Measurements from ENCODE around the gene ULK4.

ULK4 gene

DNA sequence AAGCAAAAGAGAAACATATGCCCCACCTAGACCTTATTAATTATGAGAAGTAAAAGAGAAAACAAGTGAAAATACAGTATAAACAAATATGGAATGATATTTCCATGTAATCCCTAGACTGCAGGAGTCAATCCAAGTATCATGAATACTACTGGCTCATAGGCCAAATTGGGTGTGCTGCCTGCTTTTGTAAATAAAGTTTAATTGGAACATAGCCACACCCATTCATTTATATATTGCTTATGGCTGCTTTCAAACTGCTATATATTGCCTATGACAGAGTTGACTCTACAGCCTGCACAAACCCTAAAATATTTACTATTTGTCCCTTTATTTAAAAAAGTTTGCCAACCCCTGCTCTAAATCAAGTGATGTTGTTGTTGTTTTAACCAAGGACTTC lies 5.3 kb downstream of the ULK4 start:
- no peaks in the 10 kb centered on the region for H3K9me3 ChIP-seq (ENCODE audit: control insufficient read depth, low read depth, low read length)
- H3K4me3 ChIP-seq (ENCODE audit: low read length), result no peak overlapping the region
- H3K27me3 ChIP-seq (ENCODE audit: control insufficient read depth, insufficient read depth, low read length), result no peaks in the 10 kb centered on the region

DNA sequence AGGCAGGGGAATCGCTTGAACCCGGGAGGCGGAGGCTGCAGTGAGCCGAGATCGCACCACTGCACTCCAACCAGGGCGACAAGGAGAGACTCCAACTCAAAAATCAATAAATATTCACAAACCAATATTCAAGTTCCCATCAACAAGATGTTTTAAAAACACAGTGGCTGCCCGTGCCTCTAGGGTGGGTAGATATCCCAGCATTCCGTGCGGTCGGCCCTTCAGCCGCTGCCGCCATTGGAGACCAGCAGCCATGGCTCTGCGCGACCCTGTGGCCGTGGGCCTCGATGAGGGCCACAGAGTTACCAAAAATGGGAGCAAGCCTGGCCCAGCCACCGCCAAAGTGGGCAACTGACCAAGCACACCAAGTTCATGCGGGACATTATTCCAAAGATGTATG lies 6.7 kb downstream of the ULK4 start:
- Histone ChIP-seq H3K36me3 (ENCODE audit: control insufficient read depth, low read depth, low read length) (no peaks in the 10 kb centered on the region), H3K4me1 (ENCODE audit: control insufficient read depth, low read depth, low read length) (no peaks in the 10 kb centered on the region), H3K9me3 (ENCODE audit: control insufficient read depth, low read depth, low read length) (no peaks in the 10 kb centered on the region), H3K9ac (ENCODE audit: low read length) (no peak overlapping the region), H3K27ac (ENCODE audit: low read length) (no peak overlapping the region), H3K4me3 (ENCODE audit: low read length) (no peak overlapping the region), H3K27me3 (ENCODE audit: control insufficient read depth, insufficient read depth, low read length) (no peaks in the 10 kb centered on the region)

More for the DNA sequence above, 5.3 kb downstream of the ULK4 start:
- Histone ChIP-seq H3K36me3 (ENCODE audit: control insufficient read depth, low read depth, low read length) (no peaks in the 10 kb centered on the region), H3K4me1 (ENCODE audit: control insufficient read depth, low read depth, low read length) (peaks cover 4% of the 10 kb centered on the region), H3K27ac (ENCODE audit: low read length) (no peak overlapping the region), H3K9ac (ENCODE audit: low read length) (no peak overlapping the region)

GRCh38 chr3:41943311-41943843 lies 18.5 kb downstream of the ULK4 start:
- H3K27me3 ChIP-seq (ENCODE audit: control insufficient read depth, insufficient read depth, low read length), result no peaks in the 10 kb centered on the region
- H3K9me3 ChIP-seq (ENCODE audit: control insufficient read depth, low read depth, low read length), result no peaks in the 10 kb centered on the region
- peaks cover 3% of the 10 kb centered on the region for H3K4me1 ChIP-seq (ENCODE audit: control insufficient read depth, low read depth, low read length)
- peaks cover 2% of the 10 kb centered on the region for H3K36me3 ChIP-seq (ENCODE audit: control insufficient read depth, low read depth, low read length)
- no peak overlapping the region for H3K4me3 ChIP-seq (ENCODE audit: low read length)
- no peak overlapping the region for H3K9ac ChIP-seq (ENCODE audit: low read length)
- no peak overlapping the region for H3K27ac ChIP-seq (ENCODE audit: low read length)

DNA sequence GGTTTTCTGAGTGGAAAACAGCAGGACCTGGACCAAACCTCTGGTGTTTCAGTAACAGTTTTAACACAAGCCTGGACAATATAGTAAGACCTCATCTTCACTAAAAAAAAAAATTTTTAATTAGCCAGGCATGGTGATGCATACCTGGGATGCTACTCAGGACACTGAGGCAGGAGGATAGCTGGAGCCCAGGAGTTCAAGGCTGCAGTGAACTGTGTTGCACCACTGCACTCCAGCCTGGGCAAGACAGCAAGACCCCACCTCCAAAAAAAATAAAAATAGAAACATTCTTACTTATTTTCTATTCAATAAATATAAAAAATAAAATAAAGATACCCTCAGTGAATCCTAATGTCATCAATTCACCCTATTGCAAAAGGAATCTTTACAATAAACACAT lies 21.5 kb downstream of the ULK4 start:
- H3K9ac ChIP-seq (ENCODE audit: low read length), result no peak overlapping the region
- H3K9me3 ChIP-seq (ENCODE audit: control insufficient read depth, low read depth, low read length), result no peaks in the 10 kb centered on the region
- H3K4me1 ChIP-seq (ENCODE audit: control insufficient read depth, low read depth, low read length), result peaks cover 3% of the 10 kb centered on the region
- no peak overlapping the region for H3K27ac ChIP-seq (ENCODE audit: low read length)
- H3K36me3 ChIP-seq (ENCODE audit: control insufficient read depth, low read depth, low read length), result no peaks in the 10 kb centered on the region
- H3K27me3 ChIP-seq (ENCODE audit: control insufficient read depth, insufficient read depth, low read length), result no peaks in the 10 kb centered on the region
- H3K4me3 ChIP-seq (ENCODE audit: low read length), result no peak overlapping the region

DNA sequence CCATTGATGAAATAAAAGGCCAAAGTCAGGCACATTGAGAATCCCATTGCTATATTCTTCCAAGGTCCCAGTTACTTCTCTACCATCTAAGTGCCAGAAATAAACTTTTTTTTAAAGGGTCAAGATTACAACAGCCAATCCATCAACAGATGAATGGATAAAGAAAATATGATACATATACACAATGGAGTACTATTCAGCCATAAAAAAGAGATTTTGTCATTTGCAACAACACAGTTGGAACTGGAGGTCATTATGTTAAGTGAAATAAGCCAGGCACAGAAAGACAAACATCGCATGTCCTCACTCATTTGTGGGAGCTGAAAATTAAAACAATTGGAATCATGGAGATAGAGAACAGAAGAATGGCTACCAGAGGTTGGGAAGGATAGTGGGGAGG lies 25.5 kb downstream of the ULK4 start:
- Histone ChIP-seq H3K27ac (ENCODE audit: low read length) (no peak overlapping the region), H3K4me3 (ENCODE audit: low read length) (no peak overlapping the region), H3K9me3 (ENCODE audit: control insufficient read depth, low read depth, low read length) (no peaks in the 10 kb centered on the region), H3K36me3 (ENCODE audit: control insufficient read depth, low read depth, low read length) (no peaks in the 10 kb centered on the region), H3K9ac (ENCODE audit: low read length) (no peak overlapping the region), H3K4me1 (ENCODE audit: control insufficient read depth, low read depth, low read length) (no peaks in the 10 kb centered on the region), H3K27me3 (ENCODE audit: control insufficient read depth, insufficient read depth, low read length) (no peaks in the 10 kb centered on the region)

DNA sequence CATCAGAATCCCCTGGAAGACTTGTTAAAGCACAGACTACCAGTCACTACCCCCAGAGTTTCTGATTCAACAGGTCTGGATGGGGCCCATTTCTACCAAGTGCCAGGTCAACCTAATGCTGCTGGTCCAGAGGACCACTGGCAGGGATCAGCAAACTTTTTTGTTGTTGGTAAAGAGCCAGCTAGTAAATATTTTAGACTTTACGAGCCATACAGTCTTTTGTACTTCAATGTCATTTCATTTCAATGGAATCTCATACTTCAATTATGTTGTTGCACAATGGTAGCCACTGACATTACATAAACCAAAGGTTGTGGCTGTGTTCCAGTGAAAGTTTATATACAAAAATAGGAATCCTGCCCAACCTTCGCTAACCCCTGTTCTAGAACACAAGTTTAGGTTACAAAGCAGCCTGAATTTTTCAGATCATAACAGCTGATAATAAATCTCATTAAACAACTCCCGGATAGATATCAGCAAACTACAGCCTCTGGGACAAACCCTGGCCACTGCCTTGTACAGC lies 28.7 kb downstream of the ULK4 start:
- H3K9me3 ChIP-seq (ENCODE audit: control insufficient read depth, low read depth, low read length), result no peaks in the 10 kb centered on the region
- no peaks in the 10 kb centered on the region for H3K27me3 ChIP-seq (ENCODE audit: control insufficient read depth, insufficient read depth, low read length)
- no peak overlapping the region for H3K9ac ChIP-seq (ENCODE audit: low read length)
- H3K27ac ChIP-seq (ENCODE audit: low read length), result no peak overlapping the region
- H3K4me1 ChIP-seq (ENCODE audit: control insufficient read depth, low read depth, low read length), result no peaks in the 10 kb centered on the region
- H3K36me3 ChIP-seq (ENCODE audit: control insufficient read depth, low read depth, low read length), result no peaks in the 10 kb centered on the region
- H3K4me3 ChIP-seq (ENCODE audit: low read length), result no peak overlapping the region

- no peaks in the 10 kb centered on the region for H3K36me3 ChIP-seq (ENCODE audit: control insufficient read depth, low read depth, low read length)
- no peak overlapping the region for H3K27ac ChIP-seq (ENCODE audit: low read length)
- no peaks in the 10 kb centered on the region for H3K27me3 ChIP-seq (ENCODE audit: control insufficient read depth, insufficient read depth, low read length)
- no peak overlapping the region for H3K4me3 ChIP-seq (ENCODE audit: low read length)
- no peak overlapping the region for H3K9ac ChIP-seq (ENCODE audit: low read length)
- H3K9me3 ChIP-seq (ENCODE audit: control insufficient read depth, low read depth, low read length), result no peaks in the 10 kb centered on the region
- H3K4me1 ChIP-seq (ENCODE audit: control insufficient read depth, low read depth, low read length), result no peaks in the 10 kb centered on the region
Observed at GRCh38 chr3:41932464-41932863, 29.4 kb downstream of the ULK4 start.

- H3K9ac ChIP-seq (ENCODE audit: low read length), result no peak overlapping the region
- no peaks in the 10 kb centered on the region for H3K36me3 ChIP-seq (ENCODE audit: control insufficient read depth, low read depth, low read length)
Observed at GRCh38 chr3:41920406-41920965, 41.4 kb downstream of the ULK4 start.

GRCh38 chr3:41915353-41915752 lies 46.5 kb downstream of the ULK4 start:
- no peak overlapping the region for H3K4me3 ChIP-seq (ENCODE audit: low read length)
- no peak overlapping the region for H3K27ac ChIP-seq (ENCODE audit: low read length)
- H3K9me3 ChIP-seq (ENCODE audit: control insufficient read depth, low read depth, low read length), result no peaks in the 10 kb centered on the region
- H3K27me3 ChIP-seq (ENCODE audit: control insufficient read depth, insufficient read depth, low read length), result no peaks in the 10 kb centered on the region
- H3K4me1 ChIP-seq (ENCODE audit: control insufficient read depth, low read depth, low read length), result no peaks in the 10 kb centered on the region
- H3K36me3 ChIP-seq (ENCODE audit: control insufficient read depth, low read depth, low read length), result peaks cover 4% of the 10 kb centered on the region
- H3K9ac ChIP-seq (ENCODE audit: low read length), result no peak overlapping the region

More at GRCh38 chr3:41920406-41920965, 41.4 kb downstream of the ULK4 start:
- H3K27me3 ChIP-seq (ENCODE audit: control insufficient read depth, insufficient read depth, low read length), result no peaks in the 10 kb centered on the region
- H3K9me3 ChIP-seq (ENCODE audit: control insufficient read depth, low read depth, low read length), result no peaks in the 10 kb centered on the region
- no peaks in the 10 kb centered on the region for H3K4me1 ChIP-seq (ENCODE audit: control insufficient read depth, low read depth, low read length)
- no peak overlapping the region for H3K27ac ChIP-seq (ENCODE audit: low read length)
- no peak overlapping the region for H3K4me3 ChIP-seq (ENCODE audit: low read length)

GRCh38 chr3:41912280-41912679 lies 49.6 kb downstream of the ULK4 start:
- no peaks in the 10 kb centered on the region for H3K4me1 ChIP-seq (ENCODE audit: control insufficient read depth, low read depth, low read length)
- peaks cover 9% of the 10 kb centered on the region for H3K36me3 ChIP-seq (ENCODE audit: control insufficient read depth, low read depth, low read length)
- no peaks in the 10 kb centered on the region for H3K9me3 ChIP-seq (ENCODE audit: control insufficient read depth, low read depth, low read length)
- no peak overlapping the region for H3K4me3 ChIP-seq (ENCODE audit: low read length)
- H3K27me3 ChIP-seq (ENCODE audit: control insufficient read depth, insufficient read depth, low read length), result no peaks in the 10 kb centered on the region
- no peak overlapping the region for H3K9ac ChIP-seq (ENCODE audit: low read length)
- no peak overlapping the region for H3K27ac ChIP-seq (ENCODE audit: low read length)

DNA sequence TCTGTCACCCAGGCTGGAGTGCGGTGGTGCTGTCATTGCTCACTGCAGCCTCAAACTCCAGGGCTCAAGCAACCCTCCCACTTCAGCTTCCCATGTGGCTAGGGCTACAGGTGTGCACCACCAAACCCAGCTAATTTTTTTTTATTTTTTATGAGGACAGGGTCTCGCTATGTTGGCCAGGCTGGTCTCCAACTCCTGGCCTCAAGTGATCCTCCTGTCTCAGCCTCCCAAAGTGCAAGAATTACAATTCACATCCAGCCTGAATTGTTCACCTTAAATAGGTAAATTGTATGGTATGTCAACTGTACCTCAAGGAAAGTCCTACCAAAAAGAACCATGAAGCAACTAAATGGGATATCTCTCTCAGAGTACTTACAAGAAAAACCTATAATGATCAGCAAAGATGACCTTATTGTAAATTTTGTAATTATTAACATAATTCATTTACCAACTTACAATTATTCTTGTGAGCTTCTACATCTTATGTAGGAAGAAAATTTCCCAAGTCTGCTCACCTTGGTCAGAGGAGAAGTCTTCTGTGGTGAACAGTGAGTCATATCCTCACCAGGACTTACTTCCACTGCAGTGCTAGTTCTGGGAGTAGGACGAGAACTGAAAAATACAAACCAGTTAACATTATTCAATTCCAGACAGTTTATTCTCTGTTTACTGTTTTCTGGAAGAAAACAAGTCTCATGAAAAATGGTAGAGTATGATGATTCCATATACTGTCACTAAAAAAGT lies 54.4 kb downstream of the ULK4 start:
- no peak overlapping the region for H3K9ac ChIP-seq (ENCODE audit: low read length)

DNA sequence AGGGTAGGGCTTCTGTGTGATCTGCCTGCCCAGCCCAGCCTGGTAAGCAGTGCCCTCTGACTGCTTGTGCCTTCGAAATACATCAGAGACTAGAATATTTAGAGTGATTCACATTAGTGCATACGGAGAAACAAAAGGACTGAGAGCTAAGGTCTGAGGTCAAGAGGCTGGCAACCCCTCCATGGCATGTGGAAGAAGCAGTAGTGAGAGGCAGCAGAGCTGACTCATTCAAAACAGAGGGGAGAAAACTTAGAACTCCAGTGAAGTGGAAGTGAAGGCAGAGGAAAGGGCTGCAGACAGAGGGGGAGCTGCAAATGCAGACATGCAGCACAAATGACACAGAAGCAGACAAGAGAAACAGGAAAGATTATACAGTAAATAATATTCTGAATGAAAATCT lies 61.6 kb downstream of the ULK4 start:
- Histone ChIP-seq H3K9me3 (ENCODE audit: control insufficient read depth, low read depth, low read length) (no peaks in the 10 kb centered on the region), H3K27ac (ENCODE audit: low read length) (no peak overlapping the region), H3K27me3 (ENCODE audit: control insufficient read depth, insufficient read depth, low read length) (no peaks in the 10 kb centered on the region), H3K4me3 (ENCODE audit: low read length) (no peak overlapping the region), H3K9ac (ENCODE audit: low read length) (no peak overlapping the region), H3K4me1 (ENCODE audit: control insufficient read depth, low read depth, low read length) (no peaks in the 10 kb centered on the region), H3K36me3 (ENCODE audit: control insufficient read depth, low read depth, low read length) (peaks cover 4% of the 10 kb centered on the region)

More for the DNA sequence above, 54.4 kb downstream of the ULK4 start:
- Histone ChIP-seq H3K9me3 (ENCODE audit: control insufficient read depth, low read depth, low read length) (no peaks in the 10 kb centered on the region), H3K27ac (ENCODE audit: low read length) (no peak overlapping the region), H3K4me3 (ENCODE audit: low read length) (no peak overlapping the region), H3K27me3 (ENCODE audit: control insufficient read depth, insufficient read depth, low read length) (no peaks in the 10 kb centered on the region), H3K4me1 (ENCODE audit: control insufficient read depth, low read depth, low read length) (no peaks in the 10 kb centered on the region), H3K36me3 (ENCODE audit: control insufficient read depth, low read depth, low read length) (peaks cover 14% of the 10 kb centered on the region)

Data from iPS-18a (cell line).